ENCODE results near the gene LRRC25. TPM values are rescaled to one million over a fixed set of nuclear protein-coding genes. Genes with fewer than 3 reads are reported as not detected.

Gene LRRC25
- polyA plus RNA-seq, 1 donor (not counting 4 experiments of a cell fraction or from before 2014, with no cell fraction given) = not detected

DNA sequence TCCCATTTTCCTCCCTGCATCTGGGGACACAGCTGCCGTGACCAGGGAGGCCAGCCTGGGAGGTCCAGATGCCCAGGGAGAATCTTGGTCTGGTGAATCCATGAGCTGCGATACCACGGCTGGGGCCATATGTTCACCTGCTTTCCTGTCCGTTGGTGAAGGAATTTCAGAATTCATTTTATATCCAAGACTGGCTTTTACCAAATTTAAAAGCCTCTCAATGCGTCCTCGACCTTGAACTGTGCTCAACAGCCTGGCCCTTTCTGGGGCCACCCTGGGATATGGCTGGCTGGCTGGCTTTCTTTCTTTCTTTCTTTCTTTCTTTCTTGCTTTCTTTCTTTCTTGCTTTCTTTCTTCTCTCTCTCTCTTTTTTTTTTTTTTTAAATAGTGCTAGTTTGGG lies 33.6 kb downstream of the LRRC25 start:
- DNase-seq (ENCODE audit: low read depth, low spot score) (no peak), FAIRE-seq (no peak)
- H3K4me3 ChIP-seq (ENCODE audit: control insufficient read depth in 2 of 3, extremely low read depth in 1 of 3, insufficient read depth in 2 of 3, low read depth in 1 of 3, low read length in 3 of 3) = no peak overlapping the region
- H3K79me2 ChIP-seq (ENCODE audit: control insufficient read depth, insufficient read depth, low read length) = no peaks in the 10 kb centered on the region
- no peak overlapping the region for H3K27ac ChIP-seq (ENCODE audit: control insufficient read depth, insufficient read depth, low read length)
- no peak overlapping the region for H3K4me2 ChIP-seq (ENCODE audit: control insufficient read depth, extremely low read depth, insufficient read depth, low read depth, low read length)
- peaks cover 18% of the 10 kb centered on the region for H3K4me1 ChIP-seq (ENCODE audit: control insufficient read depth, extremely low read depth, insufficient read depth, low read length)
- H3K9ac ChIP-seq (ENCODE audit: control insufficient read depth, extremely low read depth, insufficient read depth, low read length) = no peak overlapping the region
- dilution Hi-C loops (cut with MboI; ENCODE audit: extremely low pct_ligation_motif_present, low sequenced_read_pairs) = no loop called here
- no peak overlapping the region for H2AFZ ChIP-seq (ENCODE audit: control insufficient read depth, low read length)
- H3K36me3 ChIP-seq (ENCODE audit: control insufficient read depth in 2 of 2, extremely low read depth in 1 of 2, insufficient read depth in 2 of 2, low read length in 2 of 2) = peaks cover 0 to 2% of the 10 kb centered on the region in 2 experiments
- H3K9me1 ChIP-seq (ENCODE audit: control insufficient read depth, extremely low read depth, insufficient read depth, low read length) = no peaks in the 10 kb centered on the region
- no peaks in the 10 kb centered on the region for H3K9me3 ChIP-seq (ENCODE audit: control insufficient read depth, low read depth, low read length)
- no peaks in the 10 kb centered on the region for H3K27me3 ChIP-seq (ENCODE audit: control insufficient read depth, extremely low read depth, insufficient read depth, low read length)
- no peaks in the 10 kb centered on the region for H4K20me1 ChIP-seq (ENCODE audit: control insufficient read depth, extremely low read depth, insufficient read depth, low read length)
- TF ChIP-seq, protein P1, sequence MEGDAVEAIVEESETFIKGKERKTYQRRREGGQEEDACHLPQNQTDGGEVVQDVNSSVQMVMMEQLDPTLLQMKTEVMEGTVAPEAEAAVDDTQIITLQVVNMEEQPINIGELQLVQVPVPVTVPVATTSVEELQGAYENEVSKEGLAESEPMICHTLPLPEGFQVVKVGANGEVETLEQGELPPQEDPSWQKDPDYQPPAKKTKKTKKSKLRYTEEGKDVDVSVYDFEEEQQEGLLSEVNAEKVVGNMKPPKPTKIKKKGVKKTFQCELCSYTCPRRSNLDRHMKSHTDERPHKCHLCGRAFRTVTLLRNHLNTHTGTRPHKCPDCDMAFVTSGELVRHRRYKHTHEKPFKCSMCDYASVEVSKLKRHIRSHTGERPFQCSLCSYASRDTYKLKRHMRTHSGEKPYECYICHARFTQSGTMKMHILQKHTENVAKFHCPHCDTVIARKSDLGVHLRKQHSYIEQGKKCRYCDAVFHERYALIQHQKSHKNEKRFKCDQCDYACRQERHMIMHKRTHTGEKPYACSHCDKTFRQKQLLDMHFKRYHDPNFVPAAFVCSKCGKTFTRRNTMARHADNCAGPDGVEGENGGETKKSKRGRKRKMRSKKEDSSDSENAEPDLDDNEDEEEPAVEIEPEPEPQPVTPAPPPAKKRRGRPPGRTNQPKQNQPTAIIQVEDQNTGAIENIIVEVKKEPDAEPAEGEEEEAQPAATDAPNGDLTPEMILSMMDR (optimal IDR thresholded peaks at IDR 0.05 in 1 of 3, IDR thresholded peaks at IDR 0.05 in 1 of 3, conservative IDR thresholded peaks at IDR 0.05 in 1 of 3; ENCODE audit: extremely low read depth in 1 of 3, insufficient read depth in 2 of 3, low read length in 3 of 3) = no peak
- TF ChIP-seq EZH2 (IDR thresholded peaks at IDR 0.05; ENCODE audit: low read length) = no peak

DNA sequence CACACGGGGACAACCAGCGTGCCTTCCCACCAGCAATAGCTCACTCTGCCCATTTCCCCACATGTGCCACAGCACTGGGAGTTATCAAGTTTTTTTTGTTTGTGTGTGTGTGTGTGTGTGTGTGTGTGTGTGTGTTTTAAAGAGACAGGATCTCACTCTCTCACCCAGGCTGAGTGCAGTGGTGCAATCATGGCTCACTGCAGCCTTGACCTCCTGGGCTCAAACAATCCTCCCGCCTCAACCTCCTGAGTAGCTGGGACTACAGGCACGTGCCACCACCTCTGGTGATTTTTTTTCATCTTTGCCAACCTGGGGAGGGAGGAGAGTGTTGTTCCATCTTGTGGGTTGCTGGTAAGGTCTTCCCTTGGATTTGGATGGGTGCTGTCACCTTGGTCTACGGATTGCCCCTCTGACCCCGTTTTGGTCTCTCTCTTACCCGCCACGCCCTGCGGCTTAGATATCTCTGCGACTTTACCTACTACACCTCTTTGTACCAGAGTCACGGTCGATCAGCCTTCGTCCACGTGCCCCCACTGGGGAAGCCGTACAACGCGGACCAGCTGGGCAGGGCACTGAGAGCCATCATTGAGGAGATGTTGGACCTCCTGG lies 34.4 kb downstream of the LRRC25 start:
- H3K9me1 ChIP-seq (ENCODE audit: control insufficient read depth, extremely low read depth, insufficient read depth, low read length) = no peaks in the 10 kb centered on the region
- peaks cover 18% of the 10 kb centered on the region for H3K4me1 ChIP-seq (ENCODE audit: control insufficient read depth, extremely low read depth, insufficient read depth, low read length)
- H3K27me3 ChIP-seq (ENCODE audit: control insufficient read depth, extremely low read depth, insufficient read depth, low read length) = no peaks in the 10 kb centered on the region
- FAIRE-seq (no peak), DNase-seq (ENCODE audit: low read depth, low spot score) (no peak)
- H2AFZ ChIP-seq (ENCODE audit: control insufficient read depth, low read length) = no peak overlapping the region
- no peaks in the 10 kb centered on the region for H3K9me3 ChIP-seq (ENCODE audit: control insufficient read depth, low read depth, low read length)
- H4K20me1 ChIP-seq (ENCODE audit: control insufficient read depth, extremely low read depth, insufficient read depth, low read length) = no peaks in the 10 kb centered on the region
- dilution Hi-C loops (cut with MboI; ENCODE audit: extremely low pct_ligation_motif_present, low sequenced_read_pairs) = no loop called here
- TF ChIP-seq EZH2 (IDR thresholded peaks at IDR 0.05; ENCODE audit: low read length) = no peak
- TF ChIP-seq, protein P1 (optimal IDR thresholded peaks at IDR 0.05 in 1 of 3, IDR thresholded peaks at IDR 0.05 in 1 of 3, conservative IDR thresholded peaks at IDR 0.05 in 1 of 3; ENCODE audit: extremely low read depth in 1 of 3, insufficient read depth in 2 of 3, low read length in 3 of 3) = no peak
- no peaks in the 10 kb centered on the region for H3K79me2 ChIP-seq (ENCODE audit: control insufficient read depth, insufficient read depth, low read length)
- H3K9ac ChIP-seq (ENCODE audit: control insufficient read depth, extremely low read depth, insufficient read depth, low read length) = no peak overlapping the region
- H3K27ac ChIP-seq (ENCODE audit: control insufficient read depth, insufficient read depth, low read length) = no peak overlapping the region
- no peak overlapping the region for H3K4me2 ChIP-seq (ENCODE audit: control insufficient read depth, extremely low read depth, insufficient read depth, low read depth, low read length)
- peaks cover 0 to 2% of the 10 kb centered on the region in 2 experiments for H3K36me3 ChIP-seq (ENCODE audit: control insufficient read depth in 2 of 2, extremely low read depth in 1 of 2, insufficient read depth in 2 of 2, low read length in 2 of 2)
- no peak overlapping the region for H3K4me3 ChIP-seq (ENCODE audit: control insufficient read depth in 2 of 3, extremely low read depth in 1 of 3, insufficient read depth in 2 of 3, low read depth in 1 of 3, low read length in 3 of 3)

Measured in keratinocyte (primary cell).